Heart left ventricle (tissue), 16 donors: ENCODE measurements around the gene SPINK7. TPM values are rescaled to one million over a fixed set of nuclear protein-coding genes. Genes with fewer than 3 reads are reported as not detected.

Source experiments
- ATAC-seq, 4 donors: fragments of 200-7000 bp; cut with Tn5 transposase; one replicate each; pipeline ENCODE4 v1.9.1; 2020 to 2022; ENCODE audit warnings: moderate library complexity in 4 of 4, mild to moderate bottlenecking in 3 of 4, moderate number of reproducible peaks in 1 of 4
- DNase-seq, 5 donors: peaks; one replicate each; pipeline ENCODE4 v3.0.0-alpha.2; 2020
- H3K27ac ChIP-seq, 12 donors: fragments of 200-600 bp; sonication (generic) in 4 of 12; one replicate each; pipeline versions ENCODE4 v1.5.0 to v1.8.0; 2016 to 2022; ENCODE audit warnings: mild to moderate bottlenecking in 2 of 12
- H3K27me3 ChIP-seq, 9 donors: fragments of 200-600 bp; sonication (generic) in 2 of 9; one replicate each; pipeline versions ENCODE4 v1.5.1 to v1.8.0; 2016 to 2022; ENCODE audit warnings: mild to moderate bottlenecking in 3 of 9
- H3K36me3 ChIP-seq, 9 donors: fragments of 200-600 bp; sonication (generic) in 2 of 9; one replicate each; pipeline versions ENCODE4 v1.5.0 to v1.8.0; 2018 to 2022; ENCODE audit warnings: mild to moderate bottlenecking in 2 of 9
- H3K4me1 ChIP-seq, 12 donors: fragments of 200-600 bp; sonication (generic) in 4 of 12; one replicate each; pipeline versions ENCODE4 v1.5.0 to v1.8.0; 2016 to 2022; ENCODE audit warnings: mild to moderate bottlenecking in 3 of 12
- H3K4me3 ChIP-seq, 12 donors: fragments of 200-600 bp; sonication (generic) in 4 of 12; one replicate each; pipeline versions ENCODE4 v1.5.0 to v1.8.0; 2017 to 2022; ENCODE audit warnings: mild to moderate bottlenecking in 9 of 12, moderate library complexity in 4 of 12
- H3K9me3 ChIP-seq, 12 donors: fragments of 200-600 bp; sonication (generic) in 4 of 12; one replicate each; pipeline versions ENCODE4 v1.5.0 to v1.8.0; 2016 to 2022; ENCODE audit warnings: mild to moderate bottlenecking in 1 of 12
- CTCF ChIP-seq, 12 donors: fragments of 200-600 bp; sonication (generic) in 4 of 12; IDR thresholded peaks; one replicate each; pipeline versions ENCODE4 v1.5.0 to v1.8.0; 2018 to 2022; ENCODE audit warnings: antibody characterized with exemption in 12 of 12, mild to moderate bottlenecking in 5 of 12
- POLR2A ChIP-seq, 2 donors: fragments of 450-650 bp; IDR thresholded peaks; one replicate each; pipeline ENCODE4 v1.6.1; 2017; ENCODE audit warnings: antibody characterized with exemption in 2 of 2, mild to moderate bottlenecking in 2 of 2, moderate library complexity in 2 of 2
- whole genome bisulfite sequencing, 4 donors: extraction: QIAGEN DNeasy Blood & Tissue Kit in 2 of 4; methylation state at CpG; one replicate each; pipeline versions ENCODE4 v1.1.5 to v1.1.7; 2013 to 2018; 5-methylcytosine and 5-hydroxymethylcytosine counted together
- intact Hi-C, 10 donors: fragments of 100-400 bp; cut with DNase I; formaldehyde crosslinking; loops; one replicate each; pipeline versions ENCODE4 v1.11.1 to v1.14.2; 2022
- polyA plus RNA-seq, 2 donors: library from polyadenylated mRNA; stranded (reverse); fragments of 200-250 nt; gene quantifications; one replicate each; pipeline ENCODE4 v1.2.3, GENCODE V29; 2013
- total RNA-seq, 9 donors: library from RNA; depleted of rRNA in 2 of 9; stranded (reverse); fragments of >200 nt in 2 of 9; fragmentation: NEBNext Ultra II Directional in 3 of 9; extraction: Animal tissue kit (Norgen Biotek cat#: 25700) in 3 of 9; gene quantifications; one replicate each; pipeline versions ENCODE4 v1.1.0 to v1.2.4, GENCODE V29; 2016 to 2023
- donor health status: ischemic (EF 13 %, LVEDD 7.1; RV severe dilation, severe dysfunction).
- donor health status: healthy with polysubstance abuse.
- donor health status: DM: no; HTN: yes; CAD: no.
- donor health status: DM: no; HTN: no; CAD: no.
- donor health status: ischemic (EF 25% LVEDD 6.9; RV normal size, moderate dysfunction).
- donor health status: ischemic (EF 25% LVEDD 5.7; RV mildly dilated, moderate dysfunction).
- donor health status: healthy.
- donor health status: DM: yes; HTN: yes; CAD: no.
- donor health status: ischemic (EF 35%, LVEDD 5.7; RV mildly dilated, moderate dysfunction).
- donor health status: nonischemic (EF 11% LVEDD 7.7; RV severe dilation, severe dysfunction).
- donor health status: DM: yes; HTN: yes; CAD: no.
- donor health status: PGD.
- donor health status: ischemic (EF 29% LVEDD 5.4; RV normal size, mild dysfunction).
- donor health status: nonischemic (EF 23%, LVEDD 6.1; RV moderate dilation, normal function).

The SPINK7 gene
- total and polyA plus RNA-seq, 11 donors, result not detected

GRCh38 chr5:148353634-148354033 is 41.4 kb downstream of the SPINK7 start:
- WGBS, 4 donors, result 90 to 94% (median 93%) methylated on average over 2 of the region's 2 CpGs
- intact Hi-C loops, result no loop called here
- TF ChIP-seq CTCF (IDR thresholded peaks at IDR 0.05), result no peak
- TF ChIP-seq POLR2A (IDR thresholded peaks at IDR 0.05), result no peak
- no peak for ATAC-seq
- no peak for DNase-seq
- Histone ChIP-seq H3K9me3 (peaks cover 0 to 4% (median 0%) of the 10 kb centered on the region in 12 donors), H3K27ac (no peak overlapping the region), H3K36me3 (peaks cover 0 to 6% (median 0%) of the 10 kb centered on the region in 9 donors), H3K4me3 (no peak overlapping the region), H3K27me3 (no peaks in the 10 kb centered on the region), H3K4me1 (peaks cover 0 to 4% (median 0%) of the 10 kb centered on the region in 12 donors)

GRCh38 chr5:148364343-148364742 is 52.1 kb downstream of the SPINK7 start:
- Histone ChIP-seq H3K9me3 (peaks cover 0 to 17% (median 7%) of the 10 kb centered on the region in 12 donors), H3K27me3 (no peaks in the 10 kb centered on the region), H3K36me3 (no peaks in the 10 kb centered on the region), H3K4me3 (no peak overlapping the region), H3K27ac (no peak overlapping the region), H3K4me1 (peaks cover 0 to 4% (median 0%) of the 10 kb centered on the region in 12 donors)
- TF ChIP-seq CTCF (IDR thresholded peaks at IDR 0.05), result no peak
- TF ChIP-seq POLR2A (IDR thresholded peaks at IDR 0.05), result no peak
- DNase-seq (no peak), ATAC-seq (no peak)
- intact Hi-C loops, result loop anchor here in 1 of 10 donors (10.0 kb wide), 1 partner anchor 50 kb away; the partner anchor contains the start of gene SPINK7

Other genes with a start within 250 kb of the SPINK7 start
- gene SPINK5, start 248.4 kb upstream of the SPINK7 start, total RNA-seq, result 1 to 10 TPM in 1 of 9 donors, under 1 TPM in 6, not detected in 2; 0.16 to 1.7 (median 0.44) TPM
- gene SPINK5, start 248.4 kb upstream of the SPINK7 start, polyA plus RNA-seq, result 1 to 10 TPM in 1 of 2 donors, under 1 TPM in 1; 0.72 to 2.3 TPM
- not detected for gene SPINK14, start 143.9 kb upstream of the SPINK7 start, total RNA-seq
- not detected for gene SPINK14, start 143.9 kb upstream of the SPINK7 start, polyA plus RNA-seq
- gene SPINK6, start 109.4 kb upstream of the SPINK7 start, total RNA-seq, result not detected
- not detected for gene SPINK6, start 109.4 kb upstream of the SPINK7 start, polyA plus RNA-seq
- not detected for gene MARCOL, start 73.9 kb upstream of the SPINK7 start, total RNA-seq
- not detected for gene MARCOL, start 73.9 kb upstream of the SPINK7 start, polyA plus RNA-seq
- gene SPINK13, start 43.6 kb upstream of the SPINK7 start, total RNA-seq, result not detected
- gene SPINK13, start 43.6 kb upstream of the SPINK7 start, polyA plus RNA-seq, result not detected
- gene SPINK9, start 23.1 kb downstream of the SPINK7 start, total RNA-seq, result under 1 TPM in 1 of 9 donors, not detected in 8; 0.77 TPM
- not detected for gene SPINK9, start 23.1 kb downstream of the SPINK7 start, polyA plus RNA-seq
- gene FBXO38, start 71.5 kb downstream of the SPINK7 start, total RNA-seq, result 10 to 100 TPM; 29.1 to 56.0 (median 48.2) TPM
- 10 to 100 TPM; 11.7 to 15.1 TPM for gene FBXO38, start 71.5 kb downstream of the SPINK7 start, polyA plus RNA-seq